ENCODE measurements around the gene TMEM170B.

The TMEM170B gene

GRCh38 chr6:11500008-11500407 is 37.5 kb upstream of the TMEM170B start:
- CTCF ChIA-PET, result no interaction called here
- POLR2A ChIA-PET, result no interaction called here
- DNase-seq (ENCODE audit: extremely low spot score), result no peak
- TF ChIP-seq PKNOX1 (IDR thresholded peaks at IDR 0.05) (no peak), FOXK2 (IDR thresholded peaks at IDR 0.05) (no peak), BHLHE40 (IDR thresholded peaks at IDR 0.05; ENCODE audit: borderline replicate concordance) (no peak)

GRCh38 chr6:11509471-11509870 is 28.1 kb upstream of the TMEM170B start:
- TF ChIP-seq CTBP1 (IDR thresholded peaks at IDR 0.05; ENCODE audit: borderline replicate concordance), result no peak
- TF ChIP-seq TARDBP (IDR thresholded peaks at IDR 0.05), result no peak
- no peak for TF ChIP-seq ZNF384 (IDR thresholded peaks at IDR 0.05)
- TF ChIP-seq ARNT (IDR thresholded peaks at IDR 0.05), result no peak
- no peak for TF ChIP-seq ELF4 (IDR thresholded peaks at IDR 0.05)
- no peak for TF ChIP-seq BHLHE40 (IDR thresholded peaks at IDR 0.05; ENCODE audit: borderline replicate concordance)
- TF ChIP-seq SP1 (IDR thresholded peaks at IDR 0.05), result no peak
- TF ChIP-seq LEF1 (IDR thresholded peaks at IDR 0.05; ENCODE audit: borderline replicate concordance), result no peak
- no peak for TF ChIP-seq NFRKB (IDR thresholded peaks at IDR 0.05)
- TF ChIP-seq FOXA1 (IDR thresholded peaks at IDR 0.05), result no peak
- TF ChIP-seq L3MBTL2 (conservative IDR thresholded peaks at IDR 0.05), result no peak
- TF ChIP-seq SUZ12 (IDR thresholded peaks at IDR 0.05), result no peak
- TF ChIP-seq FOXK2 (IDR thresholded peaks at IDR 0.05), result no peak
- no peak for TF ChIP-seq FOXM1 (IDR thresholded peaks at IDR 0.05; ENCODE audit: borderline replicate concordance)
- TF ChIP-seq HDGF (IDR thresholded peaks at IDR 0.05; ENCODE audit: borderline replicate concordance), result no peak
- TF ChIP-seq PKNOX1 (IDR thresholded peaks at IDR 0.05), result no peak
- DNase-seq (ENCODE audit: extremely low spot score), result no peak
- ChIA-PET POLR2A (no interaction called here), CTCF (no interaction called here)

GRCh38 chr6:11514672-11515071 is 22.9 kb upstream of the TMEM170B start:
- DNase-seq (ENCODE audit: extremely low spot score), result no peak
- TF ChIP-seq PKNOX1 (IDR thresholded peaks at IDR 0.05) (no peak), L3MBTL2 (conservative IDR thresholded peaks at IDR 0.05) (no peak)
- ChIA-PET POLR2A (no interaction called here), CTCF (no interaction called here)

GRCh38 chr6:11515763-11516162 is 21.8 kb upstream of the TMEM170B start:
- DNase-seq (ENCODE audit: extremely low spot score), result no peak
- TF ChIP-seq L3MBTL2 (conservative IDR thresholded peaks at IDR 0.05), result no peak
- no peak for TF ChIP-seq SP1 (IDR thresholded peaks at IDR 0.05)
- no peak for TF ChIP-seq LEF1 (IDR thresholded peaks at IDR 0.05; ENCODE audit: borderline replicate concordance)
- no peak for TF ChIP-seq PKNOX1 (IDR thresholded peaks at IDR 0.05)
- TF ChIP-seq FOXA1 (IDR thresholded peaks at IDR 0.05), result no peak
- TF ChIP-seq HDGF (IDR thresholded peaks at IDR 0.05; ENCODE audit: borderline replicate concordance), result no peak
- TF ChIP-seq ELF4 (IDR thresholded peaks at IDR 0.05), result no peak
- TF ChIP-seq ZNF384 (IDR thresholded peaks at IDR 0.05), result no peak
- TF ChIP-seq CTBP1 (IDR thresholded peaks at IDR 0.05; ENCODE audit: borderline replicate concordance), result no peak
- no peak for TF ChIP-seq TARDBP (IDR thresholded peaks at IDR 0.05)
- TF ChIP-seq FOXM1 (IDR thresholded peaks at IDR 0.05; ENCODE audit: borderline replicate concordance), result no peak
- TF ChIP-seq FOXK2 (IDR thresholded peaks at IDR 0.05), result no peak
- TF ChIP-seq ARNT (IDR thresholded peaks at IDR 0.05), result no peak
- TF ChIP-seq BHLHE40 (IDR thresholded peaks at IDR 0.05; ENCODE audit: borderline replicate concordance), result no peak
- TF ChIP-seq NFRKB (IDR thresholded peaks at IDR 0.05), result no peak
- no peak for TF ChIP-seq SUZ12 (IDR thresholded peaks at IDR 0.05)
- POLR2A ChIA-PET, result no interaction called here
- CTCF ChIA-PET, result interaction anchor here (0.6 kb wide), 1 partner anchor 38 kb away, joined by 3 read pairs; no protein-coding TSS in a partner anchor

- ChIA-PET CTCF (no interaction called here), POLR2A (no interaction called here)
- TF ChIP-seq SUZ12 (IDR thresholded peaks at IDR 0.05) (no peak), NFRKB (IDR thresholded peaks at IDR 0.05) (no peak), HDGF (IDR thresholded peaks at IDR 0.05; ENCODE audit: borderline replicate concordance) (no peak), FOXM1 (IDR thresholded peaks at IDR 0.05; ENCODE audit: borderline replicate concordance) (no peak), L3MBTL2 (conservative IDR thresholded peaks at IDR 0.05) (no peak), SP1 (IDR thresholded peaks at IDR 0.05) (no peak)
- no peak for DNase-seq (ENCODE audit: extremely low spot score)
These were observed 14.5 kb upstream of the TMEM170B start for GRCh38 chr6:11522812-11523605.

- DNase-seq (ENCODE audit: extremely low spot score), result no peak
- no peak for TF ChIP-seq PKNOX1 (IDR thresholded peaks at IDR 0.05)
- TF ChIP-seq FOXA1 (IDR thresholded peaks at IDR 0.05), result no peak
- no peak for TF ChIP-seq HDGF (IDR thresholded peaks at IDR 0.05; ENCODE audit: borderline replicate concordance)
- no peak for TF ChIP-seq FOXM1 (IDR thresholded peaks at IDR 0.05; ENCODE audit: borderline replicate concordance)
- no peak for TF ChIP-seq ARNT (IDR thresholded peaks at IDR 0.05)
- no peak for TF ChIP-seq ZNF384 (IDR thresholded peaks at IDR 0.05)
- no peak for TF ChIP-seq SP1 (IDR thresholded peaks at IDR 0.05)
- TF ChIP-seq FOXK2 (IDR thresholded peaks at IDR 0.05), result no peak
- TF ChIP-seq SUZ12 (IDR thresholded peaks at IDR 0.05), result no peak
- TF ChIP-seq TARDBP (IDR thresholded peaks at IDR 0.05), result no peak
- no peak for TF ChIP-seq L3MBTL2 (conservative IDR thresholded peaks at IDR 0.05)
- no peak for TF ChIP-seq BHLHE40 (IDR thresholded peaks at IDR 0.05; ENCODE audit: borderline replicate concordance)
- ChIA-PET CTCF (no interaction called here), POLR2A (no interaction called here)
These were observed 11.9 kb upstream of the TMEM170B start for GRCh38 chr6:11525468-11526155.
